ENCODE results near the gene NHP2.

Gene NHP2

GRCh38 chr5:178116143-178116885 is 37.4 kb downstream of the NHP2 start:
- H3K4me3 ChIP-seq (ENCODE audit: low read depth, low read length) = peak overlapping the region; percentile 97
- no peak for TF ChIP-seq CTCF (IDR thresholded peaks at IDR 0.05; ENCODE audit: borderline replicate concordance, insufficient read depth, low read depth, low read length)

GRCh38 chr5:178115814-178116142 is 37.9 kb downstream of the NHP2 start:
- H3K4me3 ChIP-seq (ENCODE audit: low read depth, low read length) = peak overlapping the region; percentile 97
- no peak for TF ChIP-seq CTCF (IDR thresholded peaks at IDR 0.05; ENCODE audit: borderline replicate concordance, insufficient read depth, low read depth, low read length)

GRCh38 chr5:178115136-178115813 is 38.4 kb downstream of the NHP2 start:
- TF ChIP-seq CTCF (IDR thresholded peaks at IDR 0.05; ENCODE audit: borderline replicate concordance, insufficient read depth, low read depth, low read length) = no peak
- peak overlapping the region; percentile 97 for H3K4me3 ChIP-seq (ENCODE audit: low read depth, low read length)

- no peak for TF ChIP-seq CTCF (IDR thresholded peaks at IDR 0.05; ENCODE audit: borderline replicate concordance, insufficient read depth, low read depth, low read length)
- H3K4me3 ChIP-seq (ENCODE audit: low read depth, low read length) = peak overlapping the region; percentile 97
These were observed 39.2 kb downstream of the NHP2 start for GRCh38 chr5:178114325-178115135.

GRCh38 chr5:178113841-178114324 is 39.8 kb downstream of the NHP2 start:
- H3K4me3 ChIP-seq (ENCODE audit: low read depth, low read length) = peak overlapping the region; percentile 97
- TF ChIP-seq CTCF (IDR thresholded peaks at IDR 0.05; ENCODE audit: borderline replicate concordance, insufficient read depth, low read depth, low read length) = no peak

- H3K4me3 ChIP-seq (ENCODE audit: low read depth, low read length) = peak within 1 kb of the TSS; percentile 97
- TF ChIP-seq CTCF (IDR thresholded peaks at IDR 0.05; ENCODE audit: borderline replicate concordance, insufficient read depth, low read depth, low read length) = peak; percentile 33
These were observed 40.4 kb downstream of the NHP2 start, which contains the start of gene N4BP3 for GRCh38 chr5:178113141-178113787. TSS of gene N4BP3 (plus strand) at chr5:178113532. CDS start at chr5:178119584, 6,052 bp downstream.

Measured in GM12875 (cell line).